GM18498 (cell line): ENCODE measurements around the gene THAP2.
A peak's percentile ranks its signal among the peaks of the same experiment; 100 is the strongest.

Source experiments
- ATAC-seq: cut with Tn5 transposase; IDR thresholded peaks from one replicate; pipeline ENCODE4 v1.9.1; 2021; ENCODE audit warnings: mild to moderate bottlenecking, moderate library complexity; ENCODE audit not compliant: unreplicated experiment

Gene THAP2

DNA sequence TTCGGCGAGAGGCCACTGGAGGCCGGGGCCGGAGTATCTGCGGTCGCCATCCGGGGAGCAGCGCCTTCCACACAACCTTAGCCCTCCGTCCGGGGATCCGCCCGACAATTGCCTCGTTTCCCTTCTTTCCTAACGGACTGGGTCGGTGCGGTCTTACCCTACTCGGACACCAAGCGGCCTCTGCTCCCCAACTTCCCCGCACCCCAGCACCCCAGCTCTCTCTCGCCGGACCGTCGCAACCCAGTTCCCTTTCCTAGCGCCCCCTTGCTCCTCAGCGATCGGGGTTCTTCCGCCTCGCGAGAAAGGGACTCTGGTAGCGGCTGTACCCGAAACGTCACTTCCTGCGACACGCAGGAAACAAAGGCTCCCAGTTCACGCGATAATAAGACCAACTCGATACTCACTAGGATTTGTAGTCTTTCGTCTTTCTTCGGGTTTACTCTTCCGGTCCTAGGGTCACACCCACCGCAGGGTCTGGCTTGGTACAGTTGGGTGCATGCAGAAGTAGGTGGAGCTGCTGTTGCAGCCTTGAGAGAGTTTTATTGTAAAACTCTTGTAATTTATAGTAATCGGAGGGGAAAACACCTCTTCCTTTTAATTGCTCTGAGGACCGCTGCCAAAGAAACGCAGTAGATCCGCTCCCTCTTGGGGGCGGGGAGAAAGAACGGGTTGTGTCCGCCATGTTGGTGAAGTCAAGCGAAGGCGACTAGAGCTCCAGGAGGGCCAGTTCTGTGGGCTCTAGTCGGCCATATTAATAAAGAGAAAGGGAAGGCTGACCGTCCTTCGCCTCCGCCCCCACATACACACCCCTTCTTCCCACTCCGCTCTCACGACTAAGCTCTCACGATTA is at the start of gene THAP2, which contains the start of gene ZFC3H1:
Gene THAP2 (plus strand): TSS at position 741 of the 850 bp plus-strand sequence. CDS start 209 bp downstream, outside the sequence.
Gene ZFC3H1 (minus strand): TSS at position 288 of the 850 bp plus-strand sequence. CDS start 238 bp downstream, at position 50.
- peak; percentile 93 for ATAC-seq

DNA sequence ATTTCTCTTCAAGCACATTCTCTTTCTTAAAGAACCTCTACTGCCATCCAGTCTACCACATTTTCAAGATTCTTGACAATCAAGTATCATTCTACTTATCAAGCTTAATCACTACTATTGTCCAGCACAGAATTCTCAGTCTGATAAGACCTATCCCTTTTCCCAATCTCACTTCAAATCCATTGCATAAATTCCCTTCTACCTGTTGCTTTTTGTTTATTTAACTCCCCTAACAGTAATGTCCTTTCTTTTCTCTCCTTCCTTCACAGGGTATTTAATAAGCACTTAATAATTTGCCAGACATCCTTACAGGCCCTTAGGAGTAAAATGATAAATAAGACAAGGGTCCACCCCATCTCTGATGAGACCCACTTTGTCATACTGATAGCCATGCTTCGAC is 42.2 kb upstream of the THAP2 start:
- ATAC-seq, result no peak

DNA sequence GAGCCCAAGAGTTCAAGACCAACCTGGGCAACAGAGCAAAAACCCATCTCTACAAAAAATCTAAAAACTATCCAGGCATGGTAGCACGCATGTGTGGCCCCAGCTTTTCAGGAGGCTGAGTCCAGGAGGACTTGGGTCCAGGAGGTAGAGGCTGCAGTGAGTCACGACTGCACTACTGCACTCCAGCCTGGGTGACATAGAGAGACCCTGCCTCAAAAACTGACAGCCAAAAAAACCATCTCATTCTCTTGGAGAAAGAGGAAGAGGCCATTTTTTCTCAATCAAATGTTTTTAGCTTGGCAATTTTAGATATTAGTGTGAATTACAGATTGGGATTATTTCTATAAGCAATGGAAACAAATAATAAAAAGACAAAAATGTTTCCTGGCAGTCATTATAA is 38.6 kb upstream of the THAP2 start:
- ATAC-seq, result no peak

DNA sequence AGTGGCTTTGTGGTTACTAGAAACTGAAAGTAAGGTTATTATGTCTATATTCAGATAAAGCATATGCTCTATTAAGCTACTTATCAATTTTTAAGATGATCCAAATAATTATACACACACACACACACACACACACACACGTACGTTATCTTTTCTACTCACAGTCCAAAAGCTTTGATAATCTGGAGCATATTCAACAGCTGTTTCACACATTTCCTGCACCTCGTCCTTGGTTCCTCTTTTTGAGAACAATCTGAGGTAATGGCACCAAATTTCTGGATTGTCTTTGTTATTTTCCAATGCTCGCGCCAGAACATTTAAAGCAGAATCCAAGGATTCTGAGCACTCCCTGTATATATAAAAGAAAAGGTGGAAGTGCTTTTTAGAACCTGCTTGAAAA is 38.0 kb upstream of the THAP2 start:
- peak; percentile 69 for ATAC-seq

DNA sequence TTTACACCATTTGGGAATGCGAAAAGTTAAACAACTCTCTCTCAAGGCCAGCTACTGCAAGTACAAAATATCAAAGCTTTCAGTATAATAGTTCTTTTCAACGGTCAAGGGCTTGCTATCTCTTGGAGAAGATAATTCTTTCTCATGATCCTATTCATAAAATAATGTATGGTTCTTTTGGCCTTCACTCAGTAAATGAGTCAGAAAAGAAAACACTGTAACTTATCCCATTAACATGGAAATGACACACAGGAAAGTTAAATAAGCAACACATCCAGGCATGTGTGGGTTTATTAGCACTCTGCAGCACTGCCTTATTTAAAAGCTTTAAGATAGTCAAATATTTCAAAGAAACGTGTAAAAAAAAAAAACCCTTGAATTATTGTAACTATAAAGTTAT is 37.3 kb upstream of the THAP2 start:
- ATAC-seq, result no peak

DNA sequence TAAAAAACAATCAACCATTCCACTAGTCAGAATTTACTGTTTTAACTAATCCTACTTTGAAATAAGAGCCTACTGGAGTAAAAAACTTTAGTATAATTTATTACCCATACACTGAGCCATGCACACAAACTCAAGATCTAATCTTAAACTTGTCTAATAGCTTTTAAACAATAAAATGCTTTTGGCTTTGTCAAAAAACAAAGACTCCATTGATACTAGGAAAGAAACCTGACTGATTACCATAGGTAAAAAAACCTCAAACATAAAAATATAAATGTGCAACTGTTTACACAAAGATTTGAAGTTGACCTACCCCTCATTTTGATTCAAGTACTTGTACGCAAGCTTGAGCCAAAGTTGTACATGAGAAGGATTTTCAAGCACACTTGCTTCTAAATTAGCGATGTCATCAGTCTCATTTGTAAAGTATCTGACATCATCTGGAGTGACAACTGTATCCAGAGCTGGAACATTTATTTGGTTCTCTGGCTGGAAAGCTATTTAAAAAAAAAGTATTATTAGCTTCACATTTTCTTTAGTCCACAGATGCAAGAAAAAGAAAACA is 36.6 kb upstream of the THAP2 start:
- no peak for ATAC-seq

DNA sequence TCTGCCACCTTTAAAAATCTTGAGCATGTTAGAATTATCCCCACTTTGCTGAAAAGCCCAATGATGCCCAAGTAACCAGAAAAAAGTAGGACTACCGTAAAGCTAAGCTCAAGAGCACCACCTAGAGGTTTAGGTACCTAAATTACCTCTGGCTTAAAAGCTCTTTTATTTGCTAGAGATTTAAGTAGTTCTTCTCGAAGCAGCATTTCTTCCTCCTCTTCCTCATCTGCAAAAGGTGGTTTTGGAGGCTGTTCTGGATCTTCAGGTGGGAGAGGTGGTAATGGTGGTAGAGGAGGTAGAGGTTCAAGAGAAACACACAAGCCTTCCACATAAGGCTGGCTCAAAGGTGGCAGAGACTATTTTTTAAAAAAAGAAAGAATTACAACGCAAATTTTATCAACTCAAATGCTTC is 27.4 kb upstream of the THAP2 start:
- no peak for ATAC-seq

DNA sequence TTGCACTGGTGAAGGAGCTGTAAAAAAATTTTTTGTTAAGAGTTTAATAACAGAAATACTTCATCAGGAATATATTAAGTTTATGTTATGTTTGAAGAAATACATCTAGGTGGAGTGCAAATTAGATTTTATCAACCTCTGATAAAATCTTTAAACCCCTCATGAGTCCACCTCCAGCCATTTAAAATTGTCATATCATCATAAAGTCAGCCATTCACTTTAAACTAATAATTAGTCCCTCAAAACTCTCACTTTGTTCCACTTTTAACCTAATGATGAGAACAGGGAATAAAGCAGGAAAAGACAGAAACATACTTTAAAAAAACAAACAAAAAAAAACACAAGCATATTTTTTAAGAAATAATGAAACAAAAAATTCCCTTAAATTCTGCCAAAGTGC is 25.6 kb upstream of the THAP2 start:
- ATAC-seq, result no peak

DNA sequence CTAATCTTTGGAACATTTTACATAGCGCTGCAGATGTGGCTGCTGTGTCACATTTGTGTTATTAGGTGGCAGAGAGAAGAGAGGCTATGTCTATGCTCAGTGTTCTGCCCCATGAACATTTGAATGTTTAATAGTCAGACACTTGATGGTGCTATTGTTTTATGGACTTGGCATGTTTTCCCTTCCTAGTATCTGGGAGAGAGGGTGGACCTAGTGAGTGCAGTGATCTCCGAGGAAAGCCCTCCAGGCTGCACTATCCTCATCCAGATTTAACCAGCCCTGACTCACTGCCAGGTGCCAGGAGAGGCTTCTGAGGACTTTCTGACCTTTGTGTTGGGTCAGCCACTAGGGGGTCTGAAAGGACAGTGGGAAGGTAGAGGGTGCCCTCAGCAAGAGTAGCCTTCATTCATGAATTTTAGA is 24.8 kb upstream of the THAP2 start:
- ATAC-seq, result peak; percentile 50

DNA sequence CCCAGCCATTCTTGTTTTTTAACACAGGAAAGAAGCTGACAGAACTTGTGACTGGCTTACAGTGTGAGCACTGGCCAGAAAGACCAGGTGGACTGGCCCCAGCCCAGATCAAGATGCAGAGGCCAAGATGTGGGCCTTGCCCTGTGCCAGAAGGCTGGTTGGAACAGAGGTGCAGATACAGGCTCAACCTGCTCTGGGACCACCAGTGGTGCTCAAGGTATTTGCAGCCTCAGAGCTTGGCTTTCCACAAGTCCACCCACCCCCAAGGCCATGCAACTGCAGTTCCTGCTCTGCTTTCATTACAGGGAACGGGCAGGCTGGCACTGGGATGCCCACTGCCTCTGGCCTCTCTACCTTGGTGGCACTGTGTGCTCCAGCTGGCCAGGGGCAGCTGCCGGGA is 23.8 kb upstream of the THAP2 start:
- no peak for ATAC-seq

DNA sequence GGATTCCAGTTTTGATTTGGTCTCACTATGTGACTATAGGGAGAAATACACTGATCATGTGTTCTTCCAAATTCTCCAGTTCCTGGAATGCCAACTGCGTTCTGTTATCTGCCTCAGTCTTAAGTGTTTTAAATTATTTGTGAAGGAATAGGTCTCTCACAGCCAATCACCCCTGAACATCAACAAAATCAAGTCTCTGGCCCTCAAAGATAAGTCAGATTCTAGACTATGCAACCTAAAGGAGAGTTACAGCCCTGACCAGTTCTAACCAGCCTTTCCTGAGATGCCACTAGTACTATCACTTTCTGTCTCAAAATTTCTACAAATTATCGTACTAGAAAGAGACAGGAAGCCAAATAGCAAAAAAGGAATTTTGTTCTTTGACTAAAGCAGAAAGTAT is 22.7 kb upstream of the THAP2 start:
- ATAC-seq, result no peak

DNA sequence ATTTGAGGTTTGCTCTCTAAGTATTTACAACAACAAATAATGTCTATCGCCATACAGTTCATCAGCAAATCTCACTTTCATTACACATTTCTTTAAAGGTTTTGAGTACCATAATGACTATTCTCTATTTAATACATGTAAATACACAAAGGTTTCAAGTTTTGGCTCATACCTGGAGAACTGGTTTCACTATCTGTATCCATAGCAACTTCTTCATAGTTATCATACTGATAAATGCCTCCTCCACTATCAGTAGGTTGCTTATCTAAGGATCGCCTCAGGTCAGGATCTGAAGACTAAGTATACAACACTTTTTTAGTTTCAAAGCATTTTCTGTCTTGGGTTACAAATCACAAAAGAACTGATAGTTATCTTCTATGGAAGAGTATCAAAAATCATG is 21.8 kb upstream of the THAP2 start:
- ATAC-seq, result peak; percentile 55

DNA sequence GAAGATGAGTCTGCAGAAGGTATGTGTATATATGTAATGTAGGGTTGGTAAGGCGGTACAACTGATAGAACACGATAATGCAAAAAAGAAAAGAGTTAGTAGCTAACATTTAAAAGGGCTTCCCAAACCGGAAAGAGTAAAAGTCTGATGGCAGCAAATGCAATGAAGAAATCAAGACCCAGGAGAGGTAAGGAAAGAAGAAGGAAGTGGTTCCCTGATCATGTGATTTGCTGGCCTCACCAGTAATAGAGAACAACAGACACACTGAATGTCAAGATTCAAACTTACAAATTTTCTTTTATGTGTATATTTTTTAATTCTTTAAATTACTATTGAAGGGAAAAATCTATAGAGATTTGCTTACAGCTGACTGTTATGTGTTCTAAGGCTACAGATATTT is 18.8 kb upstream of the THAP2 start:
- no peak for ATAC-seq

DNA sequence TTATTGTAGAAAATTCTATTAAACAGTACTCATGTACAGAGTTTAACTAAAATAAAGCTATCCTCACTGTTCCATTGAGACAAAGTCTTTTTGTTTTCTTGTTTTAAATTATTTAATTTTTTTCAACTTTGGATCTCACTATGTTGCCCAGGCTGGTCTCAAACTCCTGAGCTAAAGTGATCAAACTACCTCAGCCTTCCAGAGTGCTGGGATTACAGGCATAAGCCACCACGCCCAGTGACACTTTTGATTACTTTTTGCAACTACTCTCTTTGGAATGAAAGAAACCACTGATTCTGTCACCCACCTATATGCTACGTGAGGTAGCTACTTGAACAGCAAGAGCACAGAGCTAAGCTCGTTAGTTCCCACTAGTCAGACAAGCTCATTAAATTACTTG is 17.6 kb upstream of the THAP2 start:
- ATAC-seq, result no peak

DNA sequence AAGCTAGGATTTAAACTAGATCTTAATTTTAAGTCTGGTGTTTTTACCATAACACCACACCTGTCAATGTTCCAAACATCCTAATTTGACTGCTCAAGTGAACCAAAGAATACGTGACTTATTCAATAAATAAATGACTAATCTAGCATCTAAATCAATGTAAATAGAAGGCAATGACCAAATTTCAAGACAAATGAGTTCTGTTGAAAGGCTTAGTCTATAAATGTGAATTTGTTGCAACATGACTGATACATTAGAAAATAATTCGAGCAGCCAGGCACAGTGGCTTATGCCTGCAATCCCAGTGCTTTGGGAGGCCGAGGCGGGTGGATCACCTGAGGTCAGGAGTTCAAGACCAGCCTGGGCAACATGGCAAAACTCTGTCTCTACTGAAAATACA is 15.6 kb upstream of the THAP2 start:
- no peak for ATAC-seq

DNA sequence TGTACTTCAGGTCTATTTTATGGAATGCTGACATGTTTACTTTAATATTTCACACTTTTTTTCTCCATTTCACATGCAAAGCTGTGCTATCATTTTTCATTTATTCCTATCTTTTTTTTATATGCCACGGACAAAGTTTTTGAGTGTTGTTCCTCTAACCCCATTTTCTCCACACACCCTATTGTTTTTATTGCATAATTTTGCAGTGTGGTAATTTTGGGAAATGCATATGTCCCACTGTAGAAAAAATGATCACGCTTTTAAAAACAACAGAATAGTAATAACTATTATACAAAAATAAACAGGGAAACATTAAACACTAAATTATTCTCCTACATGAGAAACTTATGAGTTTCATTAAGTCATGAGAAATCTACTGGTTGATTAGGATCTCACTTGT is 14.7 kb upstream of the THAP2 start:
- ATAC-seq, result no peak

DNA sequence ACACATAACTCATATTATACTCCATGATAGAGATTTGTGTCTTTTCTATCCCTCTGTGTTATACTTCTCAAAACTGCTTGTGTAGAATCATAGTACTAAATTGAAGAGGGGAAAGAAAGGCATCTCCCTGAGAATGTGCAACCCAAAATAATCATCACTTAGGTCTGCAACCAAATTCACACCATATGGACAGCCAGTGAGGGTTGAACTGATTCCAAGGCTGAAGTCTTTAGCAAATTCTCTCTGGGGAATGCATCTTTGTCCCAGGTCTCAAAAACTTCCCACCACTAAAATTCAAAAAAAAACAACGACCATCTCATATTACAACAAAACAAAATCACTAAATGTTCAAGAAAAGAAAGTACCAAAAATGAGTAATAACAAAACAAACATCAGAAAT is 11.4 kb upstream of the THAP2 start:
- no peak for ATAC-seq

DNA sequence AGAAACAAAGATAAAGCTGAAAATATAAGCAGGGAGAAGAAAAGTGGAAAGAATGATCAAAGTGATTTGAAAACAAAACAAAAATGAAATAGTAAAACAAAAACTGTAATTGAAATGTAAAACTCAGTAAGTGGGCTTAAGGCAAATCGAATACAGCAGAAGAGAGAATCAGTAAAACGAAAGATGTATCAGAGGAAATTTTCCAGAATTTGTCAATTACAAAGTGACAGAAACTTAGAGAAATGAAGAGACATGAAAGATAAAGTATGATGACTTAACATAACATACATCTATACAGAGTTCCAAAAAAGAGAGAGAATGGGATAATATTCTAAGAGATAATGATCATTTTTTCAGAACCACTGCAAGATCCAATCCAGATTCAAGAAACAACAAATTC is 11.0 kb upstream of the THAP2 start:
- no peak for ATAC-seq

DNA sequence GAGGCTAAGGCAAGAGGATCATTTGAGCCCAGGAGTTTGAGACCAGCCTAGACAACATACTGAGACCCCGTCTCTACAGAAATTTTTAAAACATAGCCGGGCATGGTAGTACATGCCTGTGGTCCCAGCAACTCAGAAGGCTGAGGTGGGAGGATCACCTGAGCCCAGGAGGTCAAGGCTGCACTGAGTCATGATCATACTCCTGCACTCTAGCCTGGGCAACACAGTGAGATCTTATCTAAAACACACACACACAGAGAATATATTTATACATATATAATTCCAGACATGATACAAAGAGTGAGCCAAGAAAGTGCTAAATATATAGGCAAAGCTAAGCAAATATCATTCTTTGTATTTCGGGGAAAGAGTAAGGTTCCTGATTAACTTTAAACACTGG is 9.9 kb upstream of the THAP2 start:
- ATAC-seq, result no peak

DNA sequence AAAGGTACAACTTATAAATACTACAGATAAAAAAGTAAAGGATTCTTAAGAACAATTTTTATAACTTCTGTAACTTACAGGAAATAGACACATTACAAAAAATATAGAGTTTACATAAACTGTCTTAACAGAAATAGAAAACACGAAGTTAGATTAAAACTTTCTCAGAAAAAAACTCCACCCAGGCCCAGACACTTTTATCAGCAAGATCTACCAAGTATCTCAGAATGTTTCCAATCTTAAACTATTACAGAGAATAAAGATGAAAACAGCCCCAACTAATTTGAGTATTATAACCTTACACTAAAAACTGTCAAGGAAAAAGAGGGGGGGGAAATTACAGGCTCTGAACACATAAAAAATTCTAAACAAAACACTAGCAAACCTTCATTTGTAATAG is 8.6 kb upstream of the THAP2 start:
- no peak for ATAC-seq

DNA sequence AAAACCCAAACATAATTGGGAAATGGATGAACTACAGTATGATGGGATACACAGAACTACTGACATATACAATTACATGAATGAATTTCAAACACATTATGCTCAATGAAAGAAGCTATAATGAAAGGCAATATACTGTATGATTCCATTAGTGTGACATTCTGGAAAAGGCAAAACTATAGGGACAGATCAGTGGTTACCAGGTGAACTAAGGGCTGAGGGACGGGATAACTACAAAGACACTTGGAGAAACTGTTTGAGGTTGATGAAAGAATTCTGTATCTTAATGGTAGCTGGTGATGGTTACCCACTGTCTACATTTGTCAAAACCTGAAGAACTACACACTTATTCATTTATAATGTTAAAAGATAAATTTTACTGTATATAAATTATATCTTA is 8.2 kb upstream of the THAP2 start:
- no peak for ATAC-seq

DNA sequence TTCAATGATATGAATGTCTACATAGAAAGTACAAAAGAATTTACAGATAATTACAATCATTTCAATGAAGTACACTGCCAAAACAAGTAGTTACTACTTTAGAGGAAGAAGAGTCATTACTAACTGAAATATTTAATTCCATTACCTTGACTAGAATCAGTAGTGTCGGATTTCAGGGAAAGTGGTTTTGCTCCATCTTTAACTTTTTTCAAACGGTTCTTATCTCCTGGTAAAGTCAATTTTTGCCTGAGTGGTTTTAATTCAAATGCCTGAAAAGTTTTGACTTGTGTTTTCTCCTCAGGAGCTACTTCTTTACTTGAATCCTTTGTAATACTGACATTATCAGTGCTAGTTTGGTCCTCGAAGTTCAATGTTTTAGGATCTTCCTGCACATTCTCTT is 7.4 kb upstream of the THAP2 start:
- ATAC-seq, result no peak
